ENCODE data around the gene INSYN2B.

DNA sequence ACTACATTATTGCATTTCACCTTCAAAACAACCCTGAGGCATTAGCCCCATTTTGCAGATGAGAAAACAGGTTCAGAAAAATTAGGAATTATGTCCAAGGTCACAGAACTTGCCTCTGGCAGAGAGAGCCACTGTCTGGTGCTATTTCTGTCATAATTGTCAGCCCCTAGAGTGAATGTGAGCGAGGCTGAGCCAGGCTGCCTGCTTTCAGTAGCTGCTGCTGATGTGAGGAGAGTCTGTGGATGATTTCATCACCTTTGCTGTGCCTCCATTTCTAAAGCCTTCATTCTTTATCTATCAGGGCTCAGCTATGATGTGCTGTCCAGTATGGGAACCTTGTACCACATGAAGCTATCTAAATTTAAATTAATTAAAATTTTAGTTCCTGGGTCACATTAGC, 71.4 kb downstream of the INSYN2B start:
- TF ChIP-seq, protein P1, sequence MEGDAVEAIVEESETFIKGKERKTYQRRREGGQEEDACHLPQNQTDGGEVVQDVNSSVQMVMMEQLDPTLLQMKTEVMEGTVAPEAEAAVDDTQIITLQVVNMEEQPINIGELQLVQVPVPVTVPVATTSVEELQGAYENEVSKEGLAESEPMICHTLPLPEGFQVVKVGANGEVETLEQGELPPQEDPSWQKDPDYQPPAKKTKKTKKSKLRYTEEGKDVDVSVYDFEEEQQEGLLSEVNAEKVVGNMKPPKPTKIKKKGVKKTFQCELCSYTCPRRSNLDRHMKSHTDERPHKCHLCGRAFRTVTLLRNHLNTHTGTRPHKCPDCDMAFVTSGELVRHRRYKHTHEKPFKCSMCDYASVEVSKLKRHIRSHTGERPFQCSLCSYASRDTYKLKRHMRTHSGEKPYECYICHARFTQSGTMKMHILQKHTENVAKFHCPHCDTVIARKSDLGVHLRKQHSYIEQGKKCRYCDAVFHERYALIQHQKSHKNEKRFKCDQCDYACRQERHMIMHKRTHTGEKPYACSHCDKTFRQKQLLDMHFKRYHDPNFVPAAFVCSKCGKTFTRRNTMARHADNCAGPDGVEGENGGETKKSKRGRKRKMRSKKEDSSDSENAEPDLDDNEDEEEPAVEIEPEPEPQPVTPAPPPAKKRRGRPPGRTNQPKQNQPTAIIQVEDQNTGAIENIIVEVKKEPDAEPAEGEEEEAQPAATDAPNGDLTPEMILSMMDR (IDR thresholded peaks at IDR 0.05): no peak
- TF ChIP-seq POLR2A (IDR thresholded peaks at IDR 0.05): no peak
